ENCODE data around the gene C1orf21. TPM values are rescaled to one million over a fixed set of nuclear protein-coding genes. Genes with fewer than 3 reads are reported as not detected.

Gene C1orf21
- total and polyA plus RNA-seq, 2 donors (not counting 3 experiments of a cell fraction or from before 2014, with no cell fraction given) = 0.79 to 8.5 TPM

DNA sequence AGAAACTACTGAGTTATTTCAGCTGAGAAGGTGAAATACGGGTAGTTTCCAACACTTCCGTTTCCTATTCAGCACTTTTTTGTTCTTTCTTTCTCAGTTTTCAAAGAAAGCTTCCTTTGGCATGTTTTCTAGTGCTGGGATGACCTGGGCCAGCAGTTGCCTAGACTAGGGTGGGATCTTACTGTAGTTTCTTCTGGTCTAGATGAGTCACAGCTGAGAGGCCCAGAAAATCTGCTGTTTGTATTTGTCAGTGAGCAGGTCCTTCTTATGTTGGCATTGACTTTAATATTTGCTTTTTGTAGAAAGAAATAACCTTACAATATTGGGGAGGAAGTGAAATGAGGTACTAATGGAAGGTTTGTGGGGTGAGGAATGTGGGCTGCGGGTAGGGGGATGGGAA is 22.2 kb downstream of the C1orf21 start:
- Histone ChIP-seq H3K4me3 (replicated peaks in 1 of 3; ENCODE audit: insufficient read depth in 1 of 3, low read depth in 1 of 3, low read length in 3 of 3) (no peak overlapping the region), H3K27me3 (ENCODE audit: control insufficient read depth in 2 of 2, insufficient read depth in 2 of 2, low read length in 2 of 2) (no peaks in the 10 kb centered on the region), H3K4me2 (ENCODE audit: insufficient read depth, low read length) (no peak overlapping the region), H4K20me1 (replicated peaks; ENCODE audit: control insufficient read depth, extremely low read depth, insufficient read depth, low read length) (no peaks in the 10 kb centered on the region), H3K9me3 (replicated peaks; ENCODE audit: control insufficient read depth, insufficient read depth, low read length) (no peaks in the 10 kb centered on the region), H3K79me2 (ENCODE audit: control insufficient read depth, insufficient read depth, low read length) (no peaks in the 10 kb centered on the region), H3K9ac (replicated peaks; ENCODE audit: extremely low read depth, insufficient read depth, low read length) (no peak overlapping the region), H3K36me3 (ENCODE audit: control insufficient read depth in 2 of 2, extremely low read depth in 1 of 2, insufficient read depth in 2 of 2, low read length in 2 of 2) (no peaks in the 10 kb centered on the region), H3K9me1 (replicated peaks; ENCODE audit: control insufficient read depth, extremely low read depth, insufficient read depth, low read length) (no peaks in the 10 kb centered on the region), H3K4me1 (ENCODE audit: control insufficient read depth, extremely low read depth, insufficient read depth, low read length) (no peaks in the 10 kb centered on the region), H3K27ac (ENCODE audit: insufficient read depth, low read depth, low read length) (no peak overlapping the region), H2AFZ (ENCODE audit: low read depth, low read length) (no peak overlapping the region)
- ChIA-PET POLR2A (no interaction called here), CTCF (interaction anchor here (1.4 to 1.7 kb wide), 3 partner anchors 13 to 255 kb away, joined by 4 to 5 read pairs (median 5); no protein-coding TSS in a partner anchor)
- intact Hi-C loops (cut with micrococcal nuclease) (no loop called here), dilution Hi-C loops (cut with MboI; ENCODE audit: extremely low pct_ligation_motif_present, low sequenced_read_pairs) (no loop called here)
- no peak for DNase-seq (ENCODE audit: low read depth, low spot score)
- no peak for TF ChIP-seq MYC (IDR thresholded peaks at IDR 0.05; ENCODE audit: low read depth, low read length)
- TF ChIP-seq POLR2A (IDR thresholded peaks at IDR 0.05; ENCODE audit: low read depth, low read length) = no peak
- TF ChIP-seq FOS (IDR thresholded peaks at IDR 0.05; ENCODE audit: borderline replicate concordance, insufficient read depth, low read length) = peak; percentile 34
- BruUV-seq (replicated peaks) = no TSS peak
- no peak for FAIRE-seq

DNA sequence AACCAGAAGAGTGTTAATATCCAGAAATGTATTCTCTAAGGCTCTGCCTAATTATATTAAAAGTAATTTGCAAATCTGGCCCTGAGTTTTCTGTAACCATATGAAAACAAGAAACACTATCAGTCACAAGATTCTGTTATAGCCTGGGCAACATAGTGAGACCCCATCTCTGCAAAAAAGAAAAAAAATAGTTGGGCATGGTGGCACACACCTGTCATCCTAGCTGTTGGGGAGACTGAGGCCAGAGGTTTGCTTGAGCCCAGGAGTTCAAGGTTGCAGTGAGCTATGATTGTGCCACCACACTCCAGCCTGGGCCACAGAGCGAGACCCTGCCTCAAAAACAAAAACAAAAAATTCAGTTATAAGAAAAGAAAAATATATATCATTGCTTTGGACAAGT is 25.6 kb downstream of the C1orf21 start:
- H3K36me3 ChIP-seq (ENCODE audit: control insufficient read depth in 2 of 2, extremely low read depth in 1 of 2, insufficient read depth in 2 of 2, low read length in 2 of 2) = no peaks in the 10 kb centered on the region
- no peaks in the 10 kb centered on the region for H3K4me1 ChIP-seq (ENCODE audit: control insufficient read depth, extremely low read depth, insufficient read depth, low read length)
- H3K4me2 ChIP-seq (ENCODE audit: insufficient read depth, low read length) = no peak overlapping the region
- no peaks in the 10 kb centered on the region for H3K9me1 ChIP-seq (replicated peaks; ENCODE audit: control insufficient read depth, extremely low read depth, insufficient read depth, low read length)
- ChIA-PET POLR2A (no interaction called here), CTCF (no interaction called here)
- dilution Hi-C loops (cut with MboI; ENCODE audit: extremely low pct_ligation_motif_present, low sequenced_read_pairs) = no loop called here
- no peaks in the 10 kb centered on the region for H4K20me1 ChIP-seq (replicated peaks; ENCODE audit: control insufficient read depth, extremely low read depth, insufficient read depth, low read length)
- no TSS peak for BruUV-seq (replicated peaks)
- no peaks in the 10 kb centered on the region for H3K27me3 ChIP-seq (ENCODE audit: control insufficient read depth in 2 of 2, insufficient read depth in 2 of 2, low read length in 2 of 2)
- intact Hi-C loops (cut with micrococcal nuclease) = no loop called here
- no peaks in the 10 kb centered on the region for H3K9me3 ChIP-seq (replicated peaks; ENCODE audit: control insufficient read depth, insufficient read depth, low read length)
- no peak overlapping the region for H3K4me3 ChIP-seq (replicated peaks in 1 of 3; ENCODE audit: insufficient read depth in 1 of 3, low read depth in 1 of 3, low read length in 3 of 3)
- no peaks in the 10 kb centered on the region for H3K79me2 ChIP-seq (ENCODE audit: control insufficient read depth, insufficient read depth, low read length)
- no peak overlapping the region for H3K9ac ChIP-seq (replicated peaks; ENCODE audit: extremely low read depth, insufficient read depth, low read length)
- H3K27ac ChIP-seq (ENCODE audit: insufficient read depth, low read depth, low read length) = no peak overlapping the region
- DNase-seq (ENCODE audit: low read depth, low spot score) = no peak
- no peak for FAIRE-seq
- H2AFZ ChIP-seq (ENCODE audit: low read depth, low read length) = no peak overlapping the region
- TF ChIP-seq FOS (IDR thresholded peaks at IDR 0.05; ENCODE audit: borderline replicate concordance, insufficient read depth, low read length) (no peak), GATA2 (IDR thresholded peaks at IDR 0.05; ENCODE audit: insufficient read depth, insufficient read length, low read depth, low read length) (no peak), POLR2AphosphoS5 (IDR thresholded peaks at IDR 0.05; ENCODE audit: insufficient read depth, low read depth, low read length) (no peak), JUN (IDR thresholded peaks at IDR 0.05; ENCODE audit: borderline replicate concordance, insufficient read depth, insufficient read length, low read depth) (no peak), POLR2A (IDR thresholded peaks at IDR 0.05; ENCODE audit: low read depth, low read length) (no peak), MYC (IDR thresholded peaks at IDR 0.05; ENCODE audit: low read depth, low read length) (no peak), EZH2 (IDR thresholded peaks at IDR 0.05; ENCODE audit: borderline replicate concordance, low read depth, low read length, severe bottlenecking) (no peak)
- TF ChIP-seq, protein P1, sequence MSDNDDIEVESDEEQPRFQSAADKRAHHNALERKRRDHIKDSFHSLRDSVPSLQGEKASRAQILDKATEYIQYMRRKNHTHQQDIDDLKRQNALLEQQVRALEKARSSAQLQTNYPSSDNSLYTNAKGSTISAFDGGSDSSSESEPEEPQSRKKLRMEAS (IDR thresholded peaks at IDR 0.05; ENCODE audit: insufficient read depth, insufficient read length) = no peak
- TF ChIP-seq, protein P2, sequence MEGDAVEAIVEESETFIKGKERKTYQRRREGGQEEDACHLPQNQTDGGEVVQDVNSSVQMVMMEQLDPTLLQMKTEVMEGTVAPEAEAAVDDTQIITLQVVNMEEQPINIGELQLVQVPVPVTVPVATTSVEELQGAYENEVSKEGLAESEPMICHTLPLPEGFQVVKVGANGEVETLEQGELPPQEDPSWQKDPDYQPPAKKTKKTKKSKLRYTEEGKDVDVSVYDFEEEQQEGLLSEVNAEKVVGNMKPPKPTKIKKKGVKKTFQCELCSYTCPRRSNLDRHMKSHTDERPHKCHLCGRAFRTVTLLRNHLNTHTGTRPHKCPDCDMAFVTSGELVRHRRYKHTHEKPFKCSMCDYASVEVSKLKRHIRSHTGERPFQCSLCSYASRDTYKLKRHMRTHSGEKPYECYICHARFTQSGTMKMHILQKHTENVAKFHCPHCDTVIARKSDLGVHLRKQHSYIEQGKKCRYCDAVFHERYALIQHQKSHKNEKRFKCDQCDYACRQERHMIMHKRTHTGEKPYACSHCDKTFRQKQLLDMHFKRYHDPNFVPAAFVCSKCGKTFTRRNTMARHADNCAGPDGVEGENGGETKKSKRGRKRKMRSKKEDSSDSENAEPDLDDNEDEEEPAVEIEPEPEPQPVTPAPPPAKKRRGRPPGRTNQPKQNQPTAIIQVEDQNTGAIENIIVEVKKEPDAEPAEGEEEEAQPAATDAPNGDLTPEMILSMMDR (IDR thresholded peaks at IDR 0.05; ENCODE audit: extremely low read depth in 1 of 2, insufficient read depth in 1 of 2, low read depth in 1 of 2, low read length in 2 of 2) = no peak
